ENCODE data around the gene RAP1A. TPM values are rescaled to one million over a fixed set of nuclear protein-coding genes. Genes with fewer than 3 reads are reported as not detected.
"Not testable (repeated sequence)": the region's sequence is repeated elsewhere in the genome, so short reads cannot be mapped to it uniquely, and the experiment has no call there.

Gene RAP1A
- total RNA-seq, 1 experiment from 2014 or later: 8.4 TPM

- in situ Hi-C loops (cut with HindIII; ENCODE audit: low pct_unique_long_range_greater_than_20kb, low sequenced_read_pairs); DNase-seq (ENCODE audit: low read depth, low spot score): not testable (repeated sequence)
Measured at GRCh38 chr1:111680212-111680800, 60.7 kb downstream of the RAP1A start.

- in situ Hi-C loops (cut with HindIII; ENCODE audit: low pct_unique_long_range_greater_than_20kb, low sequenced_read_pairs): not testable (repeated sequence)
Measured at GRCh38 chr1:111685293-111686153, 65.9 kb downstream of the RAP1A start.

GRCh38 chr1:111690306-111690617, 70.7 kb downstream of the RAP1A start:
- in situ Hi-C loops (cut with HindIII; ENCODE audit: low pct_unique_long_range_greater_than_20kb, low sequenced_read_pairs): no loop called here
- peak; percentile 52 for DNase-seq (ENCODE audit: low read depth, low spot score)

More at GRCh38 chr1:111685293-111686153, 65.9 kb downstream of the RAP1A start:
- DNase-seq (ENCODE audit: low read depth, low spot score): not testable (repeated sequence)

- in situ Hi-C loops (cut with HindIII; ENCODE audit: low pct_unique_long_range_greater_than_20kb, low sequenced_read_pairs): no loop called here
- DNase-seq (ENCODE audit: low read depth, low spot score): no peak
Measured at GRCh38 chr1:111691886-111692285, 72.3 kb downstream of the RAP1A start.

- no peak for DNase-seq (ENCODE audit: low read depth, low spot score)
- in situ Hi-C loops (cut with HindIII; ENCODE audit: low pct_unique_long_range_greater_than_20kb, low sequenced_read_pairs): no loop called here
Measured at GRCh38 chr1:111695801-111696200, 76.2 kb downstream of the RAP1A start.

GRCh38 chr1:111696330-111696729, 76.7 kb downstream of the RAP1A start:
- in situ Hi-C loops (cut with HindIII; ENCODE audit: low pct_unique_long_range_greater_than_20kb, low sequenced_read_pairs): no loop called here
- no peak for DNase-seq (ENCODE audit: low read depth, low spot score)

GRCh38 chr1:111699268-111699667, 79.7 kb downstream of the RAP1A start:
- no peak for DNase-seq (ENCODE audit: low read depth, low spot score)
- in situ Hi-C loops (cut with HindIII; ENCODE audit: low pct_unique_long_range_greater_than_20kb, low sequenced_read_pairs): no loop called here

GRCh38 chr1:111702504-111703050, 83.0 kb downstream of the RAP1A start:
- no peak for DNase-seq (ENCODE audit: low read depth, low spot score)
- in situ Hi-C loops (cut with HindIII; ENCODE audit: low pct_unique_long_range_greater_than_20kb, low sequenced_read_pairs): no loop called here

GRCh38 chr1:111704240-111704639, 84.7 kb downstream of the RAP1A start:
- DNase-seq (ENCODE audit: low read depth, low spot score): no peak
- in situ Hi-C loops (cut with HindIII; ENCODE audit: low pct_unique_long_range_greater_than_20kb, low sequenced_read_pairs): no loop called here

GRCh38 chr1:111704776-111705175, 85.2 kb downstream of the RAP1A start:
- in situ Hi-C loops (cut with HindIII; ENCODE audit: low pct_unique_long_range_greater_than_20kb, low sequenced_read_pairs): no loop called here
- DNase-seq (ENCODE audit: low read depth, low spot score): no peak

GRCh38 chr1:111705841-111706240, 86.3 kb downstream of the RAP1A start:
- in situ Hi-C loops (cut with HindIII; ENCODE audit: low pct_unique_long_range_greater_than_20kb, low sequenced_read_pairs): no loop called here

GRCh38 chr1:111706921-111707320, 87.3 kb downstream of the RAP1A start:
- no peak for DNase-seq (ENCODE audit: low read depth, low spot score)
- in situ Hi-C loops (cut with HindIII; ENCODE audit: low pct_unique_long_range_greater_than_20kb, low sequenced_read_pairs): no loop called here

More at GRCh38 chr1:111705841-111706240, 86.3 kb downstream of the RAP1A start:
- DNase-seq (ENCODE audit: low read depth, low spot score): no peak

GRCh38 chr1:111707906-111708305, 88.3 kb downstream of the RAP1A start:
- in situ Hi-C loops (cut with HindIII; ENCODE audit: low pct_unique_long_range_greater_than_20kb, low sequenced_read_pairs): no loop called here
- peak; percentile 26 for DNase-seq (ENCODE audit: low read depth, low spot score)

- DNase-seq (ENCODE audit: low read depth, low spot score): no peak
- in situ Hi-C loops (cut with HindIII; ENCODE audit: low pct_unique_long_range_greater_than_20kb, low sequenced_read_pairs): no loop called here
Measured at GRCh38 chr1:111709986-111710385, 90.4 kb downstream of the RAP1A start.

GRCh38 chr1:111716333-111716732, 96.7 kb downstream of the RAP1A start:
- in situ Hi-C loops (cut with HindIII; ENCODE audit: low pct_unique_long_range_greater_than_20kb, low sequenced_read_pairs): no loop called here
- DNase-seq (ENCODE audit: low read depth, low spot score): no peak

GRCh38 chr1:111717450-111717849, 97.9 kb downstream of the RAP1A start:
- DNase-seq (ENCODE audit: low read depth, low spot score): no peak
- in situ Hi-C loops (cut with HindIII; ENCODE audit: low pct_unique_long_range_greater_than_20kb, low sequenced_read_pairs): no loop called here

GRCh38 chr1:111719135-111719534, 99.5 kb downstream of the RAP1A start:
- no peak for DNase-seq (ENCODE audit: low read depth, low spot score)
- in situ Hi-C loops (cut with HindIII; ENCODE audit: low pct_unique_long_range_greater_than_20kb, low sequenced_read_pairs): no loop called here

GRCh38 chr1:111719674-111720132, 100.1 kb downstream of the RAP1A start:
- in situ Hi-C loops (cut with HindIII; ENCODE audit: low pct_unique_long_range_greater_than_20kb, low sequenced_read_pairs): no loop called here
- no peak for DNase-seq (ENCODE audit: low read depth, low spot score)
